Vagina (tissue), 2 donors: ENCODE results near the gene TMEM95. TPM values are rescaled to one million over a fixed set of nuclear protein-coding genes. Genes with fewer than 3 reads are reported as not detected.

Source experiments
- DNase-seq, 2 donors: peaks; one replicate each; pipeline ENCODE4 v3.0.0-alpha.2; 2017; ENCODE audit errors: extremely low spot score in 2 of 2
- H3K27ac ChIP-seq: fragments of 200-600 bp; sonication (generic); one replicate; pipeline ENCODE4 v1.5.1; 2019
- H3K27me3 ChIP-seq: fragments of 200-600 bp; sonication (generic); one replicate; pipeline ENCODE4 v1.5.1; 2019
- H3K36me3 ChIP-seq, 2 donors: fragments of 200-600 bp; sonication (generic); one replicate each; pipeline ENCODE4 v1.5.1; 2017 to 2019
- H3K4me1 ChIP-seq: fragments of 200-600 bp; sonication (generic); one replicate; pipeline ENCODE4 v1.5.1; 2019
- H3K4me3 ChIP-seq, 2 donors: fragments of 200-600 bp; sonication (generic); 1 replicate in 1 of 2; 2 replicates in 1 of 2; pipeline ENCODE4 v1.5.1; 2016 to 2019
- H3K9me3 ChIP-seq: fragments of 200-600 bp; sonication (generic); one replicate; pipeline ENCODE4 v1.5.1; 2019
- POLR2A ChIP-seq, 2 donors: fragments of 450-650 bp; IDR thresholded peaks; one replicate each; pipeline ENCODE4 v1.6.1; 2017; ENCODE audit warnings: antibody characterized with exemption in 2 of 2, mild to moderate bottlenecking in 2 of 2, moderate library complexity in 2 of 2
- POLR2AphosphoS5 ChIP-seq, 2 donors: sonication (generic); formaldehyde crosslinking; IDR thresholded peaks; one replicate each; pipeline ENCODE4 v1.9.0; 2017; ENCODE audit warnings: antibody characterized with exemption in 2 of 2, mild to moderate bottlenecking in 2 of 2, low read depth in 1 of 2; ENCODE audit not compliant: insufficient read depth in 1 of 2
- intact Hi-C: fragments of 100-400 bp; cut with DNase I; formaldehyde crosslinking; loops from one replicate; pipeline ENCODE4 v1.15.1; 2023
- total RNA-seq: library from RNA; depleted of rRNA; stranded (reverse); fragments of >200 nt; gene quantifications from one replicate; pipeline ENCODE4 v1.2.3, GENCODE V29; 2016
- TF ChIP-seq, protein P1 (sequence below), 3 experiments: fragments of 450-650 bp in 2 of 3; fragments of 200-600 bp in 1 of 3; sonication (generic) in 1 of 3; IDR thresholded peaks; one replicate each; pipeline ENCODE4 v1.5.1; 2017 to 2019; ENCODE audit warnings: antibody characterized with exemption in 3 of 3, mild to moderate bottlenecking in 2 of 3, moderate library complexity in 2 of 3

The TMEM95 gene
- total RNA-seq, 1 donor from 2014 or later = not detected

DNA sequence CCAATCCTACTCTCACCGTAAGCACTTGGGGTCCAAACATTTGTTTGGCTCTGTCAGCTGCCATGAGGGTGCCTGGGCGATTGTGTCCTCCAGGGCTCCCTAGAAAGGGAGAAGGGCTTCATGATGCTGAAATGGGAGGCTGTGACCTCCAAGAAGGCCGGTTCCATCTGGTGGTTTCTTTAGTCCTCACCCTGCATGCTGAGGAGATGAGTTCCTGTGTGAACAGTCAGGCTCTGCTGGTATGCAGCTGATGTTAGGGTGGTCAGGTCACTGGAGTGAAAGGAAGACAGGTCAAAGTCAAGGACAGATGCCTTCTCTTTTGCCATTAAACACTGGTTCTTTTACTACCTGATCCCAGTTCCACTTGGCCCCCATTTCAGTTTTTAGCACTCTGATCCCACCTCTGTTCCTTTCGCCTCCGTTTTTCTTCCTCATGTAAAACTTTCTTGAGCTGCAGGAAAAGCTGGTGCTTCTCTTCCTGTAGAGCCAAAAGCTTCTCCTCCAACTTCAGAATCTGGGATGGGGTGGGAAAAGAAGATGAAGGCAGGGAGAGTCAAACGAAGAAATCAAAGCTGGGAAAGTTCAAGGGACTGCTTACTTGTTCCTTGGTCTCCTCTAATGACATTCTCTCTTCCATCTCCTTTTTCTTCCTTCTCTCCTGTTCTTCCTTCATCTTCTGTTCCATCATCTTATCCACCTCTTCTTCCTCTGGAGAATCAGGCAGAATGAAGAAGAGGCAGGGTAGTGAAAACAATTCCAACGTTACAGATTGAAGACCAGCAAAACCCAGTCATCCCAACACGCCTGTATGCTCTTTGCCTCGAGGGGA, 40.9 kb upstream of the TMEM95 start:
- Histone ChIP-seq H3K36me3 (peaks cover 3 to 69% of the 10 kb centered on the region in 2 donors), H3K27ac (peak overlapping the region; percentile 91), H3K4me3 (peak overlapping the region; percentile 87 to 95), H3K4me1 (peaks cover 58% of the 10 kb centered on the region), H3K9me3 (no peaks in the 10 kb centered on the region), H3K27me3 (no peaks in the 10 kb centered on the region)
- no peak for DNase-seq
- TF ChIP-seq POLR2AphosphoS5 (IDR thresholded peaks at IDR 0.05; ENCODE audit: insufficient read depth in 1 of 2, low read depth in 1 of 2) (no peak), POLR2A (IDR thresholded peaks at IDR 0.05) (no peak)
- TF ChIP-seq, protein P1, sequence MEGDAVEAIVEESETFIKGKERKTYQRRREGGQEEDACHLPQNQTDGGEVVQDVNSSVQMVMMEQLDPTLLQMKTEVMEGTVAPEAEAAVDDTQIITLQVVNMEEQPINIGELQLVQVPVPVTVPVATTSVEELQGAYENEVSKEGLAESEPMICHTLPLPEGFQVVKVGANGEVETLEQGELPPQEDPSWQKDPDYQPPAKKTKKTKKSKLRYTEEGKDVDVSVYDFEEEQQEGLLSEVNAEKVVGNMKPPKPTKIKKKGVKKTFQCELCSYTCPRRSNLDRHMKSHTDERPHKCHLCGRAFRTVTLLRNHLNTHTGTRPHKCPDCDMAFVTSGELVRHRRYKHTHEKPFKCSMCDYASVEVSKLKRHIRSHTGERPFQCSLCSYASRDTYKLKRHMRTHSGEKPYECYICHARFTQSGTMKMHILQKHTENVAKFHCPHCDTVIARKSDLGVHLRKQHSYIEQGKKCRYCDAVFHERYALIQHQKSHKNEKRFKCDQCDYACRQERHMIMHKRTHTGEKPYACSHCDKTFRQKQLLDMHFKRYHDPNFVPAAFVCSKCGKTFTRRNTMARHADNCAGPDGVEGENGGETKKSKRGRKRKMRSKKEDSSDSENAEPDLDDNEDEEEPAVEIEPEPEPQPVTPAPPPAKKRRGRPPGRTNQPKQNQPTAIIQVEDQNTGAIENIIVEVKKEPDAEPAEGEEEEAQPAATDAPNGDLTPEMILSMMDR (IDR thresholded peaks at IDR 0.05) = no peak
- intact Hi-C loops = loop anchor here (5.0 kb wide), 1 partner anchor 33 kb away; no protein-coding TSS in a partner anchor

DNA sequence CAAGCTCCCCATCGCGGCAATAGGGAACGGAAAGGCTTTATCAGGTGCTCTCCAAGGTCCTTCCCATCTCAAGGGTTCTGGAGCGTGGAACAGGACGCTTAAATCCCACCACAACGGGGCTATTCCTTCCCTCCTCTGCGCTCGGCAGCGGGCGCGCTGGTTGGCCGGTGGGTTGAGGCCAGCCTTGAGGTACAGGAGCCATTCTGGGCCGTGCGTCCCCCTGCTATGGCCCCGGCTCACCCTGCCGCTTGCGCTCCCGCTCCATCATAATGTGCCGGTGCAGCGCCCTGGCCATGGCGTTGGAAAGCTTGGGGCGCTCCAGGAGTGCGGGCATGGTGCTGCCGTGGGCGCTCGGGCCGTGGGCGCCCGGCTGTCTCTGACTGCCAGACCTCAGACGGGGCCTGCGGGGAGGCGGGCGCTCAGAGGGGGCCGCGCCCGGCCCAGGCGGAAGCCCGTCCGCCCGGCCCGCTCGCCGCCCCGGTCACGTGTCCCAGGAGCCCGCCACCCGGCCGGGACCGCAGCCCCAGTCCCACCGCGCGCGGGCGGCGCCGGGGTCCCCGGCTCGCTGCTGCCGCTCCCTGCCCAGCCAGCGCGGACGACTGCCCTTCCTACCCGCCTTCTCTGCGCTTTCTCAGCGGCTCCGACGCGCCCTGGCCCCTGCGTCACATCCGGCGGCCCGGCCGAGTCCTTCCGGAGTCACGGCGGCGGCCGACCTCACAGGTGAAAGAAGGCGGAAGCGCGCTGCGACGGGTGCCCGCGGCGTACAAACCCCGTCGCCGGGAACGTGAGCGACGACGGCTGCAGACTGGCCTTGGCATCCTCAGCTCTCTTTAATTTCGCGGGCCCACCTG, 40.0 kb upstream of the TMEM95 start, which contains the start of gene GPS2:
Gene GPS2, minus strand, starts transcription at position 642 of the 851 bp plus-strand sequence. Its CDS starts 308 bp downstream, at position 334.
- no peak for DNase-seq
- TF ChIP-seq POLR2AphosphoS5 (IDR thresholded peaks at IDR 0.05; ENCODE audit: insufficient read depth in 1 of 2, low read depth in 1 of 2) = peak; percentile 92 to 96
- TF ChIP-seq POLR2A (IDR thresholded peaks at IDR 0.05) = peak in 1 of 2 donors; percentile 60
- TF ChIP-seq, protein P1 (IDR thresholded peaks at IDR 0.05) = no peak
- Histone ChIP-seq H3K27ac (peak within 1 kb of the TSS; percentile 91), H3K27me3 (no peaks in the 10 kb centered on the region), H3K4me3 (peak within 1 kb of the TSS; percentile 87 to 95), H3K4me1 (peaks cover 50% of the 10 kb centered on the region), H3K36me3 (peaks cover 3 to 66% of the 10 kb centered on the region in 2 donors), H3K9me3 (no peaks in the 10 kb centered on the region)
- intact Hi-C loops = loop anchor here (5.0 kb wide), 1 partner anchor 32 kb away; no protein-coding TSS in a partner anchor

DNA sequence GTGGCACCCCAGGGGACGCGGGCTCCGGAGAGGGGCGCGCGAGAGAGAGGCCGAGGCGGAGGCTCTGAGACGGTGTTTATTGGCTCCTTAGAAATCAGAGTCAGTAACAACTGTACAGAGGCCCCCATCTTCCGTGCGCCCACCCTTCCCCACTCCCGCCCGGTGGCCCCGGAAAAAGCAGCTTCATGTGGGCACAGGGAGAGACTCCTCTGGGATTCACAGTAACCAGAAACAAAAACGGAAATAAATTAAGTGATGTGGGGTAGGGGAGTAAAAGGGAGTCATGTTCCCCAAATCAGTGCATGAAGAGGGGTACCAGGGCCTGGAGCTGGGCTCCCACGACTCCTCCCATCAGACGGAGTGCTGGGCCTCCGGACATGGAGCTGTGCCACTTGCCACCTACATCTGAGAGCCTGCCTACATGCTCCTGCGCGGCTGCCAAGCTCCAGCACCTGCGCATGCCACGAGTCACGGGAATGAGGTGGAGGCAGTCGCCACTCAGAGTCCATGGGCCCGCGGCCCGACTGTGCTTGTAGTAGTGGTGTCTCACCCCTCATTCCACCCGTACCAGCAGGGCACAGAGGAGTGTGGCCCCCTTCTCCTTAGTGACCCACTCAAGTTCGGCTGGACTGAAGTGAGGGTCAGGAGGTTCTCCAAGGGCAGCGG, 39.3 kb upstream of the TMEM95 start:
- H3K36me3 ChIP-seq = peaks cover 3 to 62% of the 10 kb centered on the region in 2 donors
- intact Hi-C loops = no loop called here
- peak in 1 of 2 donors; percentile 6 for TF ChIP-seq POLR2AphosphoS5 (IDR thresholded peaks at IDR 0.05; ENCODE audit: insufficient read depth in 1 of 2, low read depth in 1 of 2)
- TF ChIP-seq, protein P1 (IDR thresholded peaks at IDR 0.05) = no peak
- no peak for DNase-seq
- H3K27me3 ChIP-seq = no peaks in the 10 kb centered on the region
- H3K27ac ChIP-seq = peak overlapping the region; percentile 91
- peak overlapping the region; percentile 87 to 95 for H3K4me3 ChIP-seq
- peaks cover 42% of the 10 kb centered on the region for H3K4me1 ChIP-seq
- no peaks in the 10 kb centered on the region for H3K9me3 ChIP-seq

DNA sequence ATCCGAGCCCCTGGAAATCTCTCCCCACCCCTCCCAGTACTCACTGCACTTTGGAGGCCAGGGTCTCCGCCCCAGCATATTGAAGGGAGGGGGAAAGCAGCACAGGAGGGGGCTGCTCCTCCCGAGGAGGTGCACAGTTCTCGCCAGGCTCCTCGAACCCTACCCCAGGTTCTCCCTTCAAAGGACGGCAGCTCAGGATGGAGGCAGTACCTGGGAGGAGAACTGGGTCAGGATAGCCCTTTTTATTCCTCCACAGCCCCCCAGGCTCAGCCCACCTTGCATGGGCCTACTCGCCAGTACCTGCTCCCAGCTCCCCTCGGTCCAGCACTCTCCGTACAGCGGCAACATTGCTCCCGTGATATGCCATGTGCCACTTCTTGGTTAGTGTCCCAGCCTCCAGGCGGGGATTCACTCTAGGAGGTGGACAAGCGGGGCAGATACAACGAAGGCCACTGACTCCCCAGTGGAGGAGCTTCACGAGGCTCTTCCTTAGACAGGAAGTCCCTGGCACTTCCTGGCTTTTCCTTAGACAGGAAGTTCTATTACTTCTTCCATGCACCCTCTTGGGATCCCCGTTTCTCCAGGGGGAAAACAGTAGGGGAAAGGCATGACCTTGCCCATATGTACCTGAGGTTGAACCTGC, 37.7 kb upstream of the TMEM95 start:
- Histone ChIP-seq H3K27ac (no peak overlapping the region), H3K4me1 (peaks cover 30% of the 10 kb centered on the region), H3K4me3 (no peak overlapping the region), H3K9me3 (no peaks in the 10 kb centered on the region), H3K36me3 (peaks cover 0 to 63% of the 10 kb centered on the region in 2 donors), H3K27me3 (no peaks in the 10 kb centered on the region)
- TF ChIP-seq POLR2A (IDR thresholded peaks at IDR 0.05) (no peak), POLR2AphosphoS5 (IDR thresholded peaks at IDR 0.05; ENCODE audit: insufficient read depth in 1 of 2, low read depth in 1 of 2) (no peak)
- TF ChIP-seq, protein P1 (IDR thresholded peaks at IDR 0.05) = no peak
- no peak for DNase-seq
- intact Hi-C loops = no loop called here
